IMR-90 (cell line): ENCODE data around the gene LTN1. TPM values are rescaled to one million over a fixed set of nuclear protein-coding genes. Genes with fewer than 3 reads are reported as not detected.
A peak's percentile ranks its signal among the peaks of the same experiment; 100 is the strongest.

Source experiments
- ATAC-seq: fragments of 200-7000 bp; cut with Tn5 transposase; 2 replicates; pipeline ENCODE4 v1.9.1; 2020; ENCODE audit warnings: low read depth, mild to moderate bottlenecking, moderate library complexity
- BruUV-seq: library from RNA; stranded (reverse); fragments of 400-500 nt; replicated peaks from 2 replicates; lab custom pipeline; 2021; lab: Mats Ljungman, UMichigan
- CTCF ChIA-PET: fragments of 300-600 bp; formaldehyde crosslinking; extraction: SDS; loops from one replicate; lab custom pipeline; 2021; ENCODE audit warnings: antibody characterized with exemption; lab: Yijun Ruan, JAX
- POLR2A ChIA-PET: fragments of 300-600 bp; sonication (Branson Sonifier 250); formaldehyde crosslinking; loops from one replicate; lab custom pipeline; 2022; ENCODE audit warnings: antibody characterized with exemption; ENCODE audit not compliant: unreplicated experiment; lab: Charles Lee
- DNase-seq: peaks from one replicate; pipeline ENCODE4 v3.0.0; 2013
- H2AFZ ChIP-seq: replicated peaks from 2 replicates; pipeline ENCODE3; 2013; ENCODE audit warnings: low read length, mild to moderate bottlenecking; ENCODE audit not compliant: poor library complexity
- H2AK5ac ChIP-seq: 2 replicates; pipeline ENCODE4 v1.6.1; 2013; ENCODE audit warnings: low read depth, low read length, inconsistent platforms
- H2AK9ac ChIP-seq: replicated peaks from 2 replicates; pipeline ENCODE3; 2013; ENCODE audit warnings: mild to moderate bottlenecking, low read depth, low read length, moderate library complexity; ENCODE audit not compliant: poor library complexity
- H2BK120ac ChIP-seq: 2 replicates; pipeline ENCODE4 v1.6.1; 2013; ENCODE audit warnings: low read depth, low read length, inconsistent platforms
- H2BK15ac ChIP-seq: 3 replicates; pipeline ENCODE4 v1.6.1; 2013; ENCODE audit warnings: low read depth, low read length, inconsistent platforms
- H2BK20ac ChIP-seq: 2 replicates; pipeline ENCODE4 v1.6.1; 2013; ENCODE audit warnings: low read depth, mild to moderate bottlenecking, inconsistent platforms, low read length, moderate library complexity
- H2BK5ac ChIP-seq: 2 replicates; pipeline ENCODE4 v1.6.1; 2013; ENCODE audit warnings: mild to moderate bottlenecking, low read depth, low read length, inconsistent platforms; ENCODE audit not compliant: poor library complexity, severe bottlenecking
- H3K14ac ChIP-seq: replicated peaks from 2 replicates; pipeline ENCODE4 v1.6.1; 2013; ENCODE audit warnings: low read depth, low read length, inconsistent platforms
- H3K18ac ChIP-seq: 2 replicates; pipeline ENCODE4 v1.6.1; 2013; ENCODE audit warnings: low read depth, low read length, control low read depth
- H3K23ac ChIP-seq: 2 replicates; pipeline ENCODE4 v1.6.1; 2013; ENCODE audit warnings: low read depth, low read length, inconsistent platforms
- H3K27ac ChIP-seq: 2 replicates; pipeline ENCODE4 v1.5.1; 2013; ENCODE audit warnings: mild to moderate bottlenecking, control low read depth, low read length; ENCODE audit not compliant: insufficient read depth
- H3K27me3 ChIP-seq: 2 replicates; pipeline ENCODE4 v1.6.1; 2013; ENCODE audit warnings: low read length; ENCODE audit not compliant: control insufficient read depth, insufficient read depth
- H3K36me3 ChIP-seq: 2 replicates; pipeline ENCODE4 v1.6.1; 2013; ENCODE audit warnings: low read length, mixed read lengths; ENCODE audit not compliant: control insufficient read depth, insufficient read depth
- H3K4ac ChIP-seq: 2 replicates; pipeline ENCODE4 v1.6.1; 2013; ENCODE audit warnings: low read depth, low read length, inconsistent platforms
- H3K4me1 ChIP-seq: 2 replicates; pipeline ENCODE4 v1.6.1; 2013; ENCODE audit warnings: low read length, mixed read lengths; ENCODE audit not compliant: control insufficient read depth, insufficient read depth
- H3K4me2 ChIP-seq: 2 replicates; pipeline ENCODE4 v1.6.1; 2013; ENCODE audit warnings: low read depth, mild to moderate bottlenecking, control low read depth, low read length, moderate library complexity
- H3K4me3 ChIP-seq: 2 replicates; pipeline ENCODE4 v1.5.1; 2013; ENCODE audit warnings: low read depth, mild to moderate bottlenecking, control low read depth, low read length, moderate library complexity; ENCODE audit not compliant: insufficient read depth
- H3K56ac ChIP-seq: 2 replicates; pipeline ENCODE4 v1.6.1; 2013; ENCODE audit warnings: low read length, inconsistent platforms; ENCODE audit not compliant: insufficient read depth; ENCODE audit errors: extremely low read depth
- H3K79me1 ChIP-seq, 2 experiments: 2 replicates each; pipeline ENCODE4 v1.6.1; 2013; ENCODE audit warnings: low read length in 2 of 2, inconsistent platforms in 1 of 2, low read depth in 1 of 2
- H3K9ac ChIP-seq: 2 replicates; pipeline ENCODE4 v1.6.1; 2013; ENCODE audit warnings: low read depth, low read length, control low read depth
- H3K9me1 ChIP-seq: 2 replicates; pipeline ENCODE4 v1.6.1; 2013; ENCODE audit warnings: low read length, inconsistent platforms; ENCODE audit not compliant: insufficient read depth
- H3K9me3 ChIP-seq: 2 replicates; pipeline ENCODE4 v1.6.1; 2013; ENCODE audit warnings: low read length; ENCODE audit not compliant: control insufficient read depth, insufficient read depth
- H4K20me1 ChIP-seq: 2 replicates; pipeline ENCODE4 v1.6.1; 2013; ENCODE audit warnings: low read length, inconsistent platforms; ENCODE audit not compliant: insufficient read depth
- H4K5ac ChIP-seq: 2 replicates; pipeline ENCODE4 v1.6.1; 2013; ENCODE audit warnings: mild to moderate bottlenecking, low read depth, low read length, control low read depth
- H4K8ac ChIP-seq, 2 experiments: 2 replicates each; pipeline ENCODE4 v1.6.1; 2013; ENCODE audit warnings: low read depth in 2 of 2, low read length in 2 of 2, control low read depth in 1 of 2, inconsistent platforms in 1 of 2
- H4K91ac ChIP-seq: 2 replicates; pipeline ENCODE4 v1.6.1; 2013; ENCODE audit warnings: low read depth, low read length, inconsistent platforms; ENCODE audit not compliant: insufficient read depth
- BHLHE40 ChIP-seq: fragments of 150-350 bp; IDR thresholded peaks from 2 replicates; pipeline ENCODE4 v1.6.1; 2016; ENCODE audit warnings: mild to moderate bottlenecking, low read depth, low read length
- CEBPB ChIP-seq: IDR thresholded peaks from 2 replicates; pipeline ENCODE4 v1.6.1; 2012; ENCODE audit warnings: low read depth, low read length, improper control_type of control experiment
- CHD1 ChIP-seq: IDR thresholded peaks from 2 replicates; pipeline ENCODE4 v1.6.1; 2012; ENCODE audit warnings: low read depth, low read length, improper control_type of control experiment
- CTCF ChIP-seq: conservative IDR thresholded peaks from 2 replicates; pipeline ENCODE4 v1.5.1; 2012; ENCODE audit warnings: mild to moderate bottlenecking, low read depth, low read length, improper control_type of control experiment
- ELK1 ChIP-seq: fragments of 150-350 bp; IDR thresholded peaks from 2 replicates; pipeline ENCODE4 v1.6.1; 2016; ENCODE audit warnings: low read depth, mild to moderate bottlenecking, low read length, moderate library complexity, borderline replicate concordance
- FOS ChIP-seq: fragments of 150-350 bp; IDR thresholded peaks from 2 replicates; pipeline ENCODE4 v1.6.1; 2016; ENCODE audit warnings: low read depth, low read length
- MAFK ChIP-seq: IDR thresholded peaks from 2 replicates; pipeline ENCODE4 v1.6.1; 2012; ENCODE audit warnings: low read depth, low read length, improper control_type of control experiment
- MAZ ChIP-seq: IDR thresholded peaks from 2 replicates; pipeline ENCODE4 v1.6.1; 2012; ENCODE audit warnings: low read depth, mild to moderate bottlenecking, low read length, improper control_type of control experiment, moderate library complexity, borderline replicate concordance
- MXI1 ChIP-seq: IDR thresholded peaks from 2 replicates; pipeline ENCODE4 v1.6.1; 2012; ENCODE audit warnings: low read depth, mild to moderate bottlenecking, low read length, moderate library complexity, borderline replicate concordance
- NFE2L2 ChIP-seq: fragments of 150-350 bp; IDR thresholded peaks from 2 replicates; pipeline ENCODE4 v1.6.1; 2016; ENCODE audit warnings: low read depth, mild to moderate bottlenecking, low read length
- POLR2A ChIP-seq: IDR thresholded peaks from 2 replicates; pipeline ENCODE4 v1.6.1; 2012; ENCODE audit warnings: mild to moderate bottlenecking, low read depth, low read length
- RAD21 ChIP-seq: IDR thresholded peaks from 2 replicates; pipeline ENCODE4 v1.6.1; 2012; ENCODE audit warnings: low read length, improper control_type of control experiment
- RCOR1 ChIP-seq: IDR thresholded peaks from 2 replicates; pipeline ENCODE4 v1.6.1; 2012; ENCODE audit warnings: mild to moderate bottlenecking, low read length, improper control_type of control experiment; ENCODE audit not compliant: insufficient replicate concordance
- RFX5 ChIP-seq: IDR thresholded peaks from 2 replicates; pipeline ENCODE4 v1.8.0; 2012; ENCODE audit warnings: low read depth, mild to moderate bottlenecking, low read length, moderate library complexity
- SMC3 ChIP-seq: fragments of 150-350 bp; IDR thresholded peaks from 2 replicates; pipeline ENCODE4 v1.6.1; 2016; ENCODE audit warnings: low read depth, mild to moderate bottlenecking, antibody characterized with exemption, low read length, moderate library complexity
- WGBS, 2 experiments: methylation state at CpG; one replicate each; pipeline versions ENCODE4 v1.1.5 to v1.1.7; 2013; ENCODE audit warnings: missing lambda C conversion rate in 2 of 2; ENCODE audit not compliant: insufficient read length in 1 of 2; ENCODE audit errors: extremely low coverage in 2 of 2; 5-methylcytosine and 5-hydroxymethylcytosine counted together
- dilution Hi-C: fragments of 300-500 bp; cut with HindIII; formaldehyde crosslinking; loops from one replicate; pipeline ENCODE4 v1.14.3; 2018; ENCODE audit warnings: low sequenced_read_pairs; ENCODE audit not compliant: unreplicated experiment
- in situ Hi-C: fragments of 300-500 bp; cut with MboI; formaldehyde crosslinking; loops from 3 replicates; pipeline ENCODE4 v1.14.3; 2019; ENCODE audit warnings: low sequenced_read_pairs, inconsistent platforms, mixed read lengths
- intact Hi-C: fragments of 100-400 bp; cut with micrococcal nuclease; formaldehyde crosslinking; loops from 2 replicates; pipeline ENCODE4 v1.10.0; 2022
- polyA plus RNA-seq, 3 experiments: library from polyadenylated mRNA; depleted of rRNA; stranded (reverse); fragments of >200 nt; gene quantifications; 2 replicates each; pipeline ENCODE4 v1.2.3, GENCODE V29; 2012; ENCODE audit warnings: low replicate concordance in 1 of 3
- total RNA-seq: library from RNA; depleted of rRNA; stranded (reverse); fragments of >200 nt; gene quantifications from 2 replicates; pipeline ENCODE4 v1.2.3, GENCODE V29; 2012

The LTN1 gene
- total and polyA plus RNA-seq, 2 of the 4 experiments (the other 2 are of a cell fraction), result 6.7 to 35.5 TPM

- Histone ChIP-seq H3K18ac (peak overlapping the region; percentile 35; the same call in 1 of the 2 replicates), H3K36me3 (peaks cover 17% of the 10 kb centered on the region), H3K4me3 (no peak overlapping the region), H3K14ac (peak overlapping the region; percentile 30; the same call in 1 of the 2 replicates), H3K4me2 (no peak overlapping the region), H3K9me1 (peaks cover 3% of the 10 kb centered on the region), H3K9ac (no peak overlapping the region), H2BK5ac (no peak overlapping the region), H2BK120ac (peak overlapping the region; percentile 3; the same call in 1 of the 2 replicates), H3K9me3 (no peaks in the 10 kb centered on the region), H2BK15ac (no peak overlapping the region), H3K56ac (no peak overlapping the region), H3K27ac (peak overlapping the region; percentile 35; the same call in 1 of the 2 replicates), H4K91ac (no peak overlapping the region), H4K5ac (no peak overlapping the region), H3K23ac (no peak overlapping the region), H3K4me1 (peaks cover 11% of the 10 kb centered on the region), H3K4ac (no peak overlapping the region), H2BK20ac (no peak overlapping the region), H2AK5ac (no peak overlapping the region), H4K20me1 (peaks cover 6% of the 10 kb centered on the region; the same call in 1 of the 2 replicates), H3K27me3 (no peaks in the 10 kb centered on the region), H4K8ac (no peak overlapping the region), H3K79me1 (peaks cover 4 to 23% of the 10 kb centered on the region in 2 experiments), H2AK9ac (no peak overlapping the region), H2AFZ (no peak overlapping the region)
- ATAC-seq, result peak; percentile 76
- intact Hi-C loops, result no loop called here
- dilution Hi-C loops, result no loop called here
- ChIA-PET POLR2A (interaction anchor here (0.6 kb wide), 1 partner anchor 982 kb away, joined by 3 read pairs; no protein-coding TSS in a partner anchor), CTCF (interaction anchor here (0.7 kb wide), 1 partner anchor 9 kb away, joined by 4 read pairs; no protein-coding TSS in a partner anchor)
- no peak for DNase-seq
- in situ Hi-C loops, result no loop called here
- no CpG with 5 or more reads among the region's 6 CpGs for WGBS, 2 experiments
- BruUV-seq, result no TSS peak
- no peak for TF ChIP-seq NFE2L2
- no peak for TF ChIP-seq ELK1
- TF ChIP-seq RFX5, result no peak
- TF ChIP-seq RCOR1, result no peak
- TF ChIP-seq CEBPB, result no peak
- no peak for TF ChIP-seq CTCF
- TF ChIP-seq MAFK, result no peak
- TF ChIP-seq CHD1, result no peak
- TF ChIP-seq SMC3, result no peak
- no peak for TF ChIP-seq BHLHE40
- no peak for TF ChIP-seq FOS
- no peak for TF ChIP-seq MAZ
- no peak for TF ChIP-seq MXI1
- TF ChIP-seq POLR2A, result no peak
- TF ChIP-seq RAD21, result no peak
These were observed 18.0 kb downstream of the LTN1 start for GRCh38 chr21:28974531-28975227.
